K562 (cell line): ENCODE measurements around the gene DAO. TPM values are rescaled to one million over a fixed set of nuclear protein-coding genes. Genes with fewer than 3 reads are reported as not detected.
A peak's percentile ranks its signal among the peaks of the same experiment; 100 is the strongest.
"Not testable (repeated sequence)": the region's sequence is repeated elsewhere in the genome, so short reads cannot be mapped to it uniquely, and the experiment has no call there.

ENCODE experiments used
- ATAC-seq: fragments of 200-7000 bp; cut with Tn5 transposase; 3 replicates; pipeline ENCODE4 v1.9.1; 2020; ENCODE audit warnings: moderate library complexity
- BruUV-seq: library from RNA; stranded (reverse); fragments of 400-500 nt; replicated peaks from 2 replicates; lab custom pipeline; 2021; lab: Mats Ljungman, UMichigan
- CTCF ChIA-PET: fragments of 300-600 bp; formaldehyde crosslinking; extraction: SDS; loops from one replicate; lab custom pipeline; 2021; ENCODE audit warnings: low intra/inter-chr PET ratio; lab: Yijun Ruan, JAX
- POLR2A ChIA-PET: fragments of 300-600, 350-650 bp; sonication (Branson Sonifier 250); formaldehyde crosslinking; extraction: SDS; loops from one replicate; lab custom pipeline; 2021; ENCODE audit warnings: antibody characterized with exemption, inconsistent platforms; lab: Yijun Ruan, JAX
- DNase-seq, 4 experiments: peaks; one replicate each; pipeline versions ENCODE4 v3.0.0 to v3.0.0-alpha.2; 2011 to 2018; ENCODE audit warnings: low spot score in 3 of 4, mixed read lengths in 3 of 4; ENCODE audit errors: extremely low read depth in 1 of 4
- FAIRE-seq: peaks from 2 replicates; lab custom pipeline; 2011; peaks lifted over from hg19 to GRCh38; lab: Jason Lieb, UNC
- H2AFZ ChIP-seq: 2 replicates; pipeline ENCODE4 v1.6.0; 2011; ENCODE audit warnings: low read depth, low read length, control low read depth, inconsistent platforms
- H3K27ac ChIP-seq: fragments of 200-600 bp; 3 replicates; pipeline ENCODE4 v1.8.0; 2011; ENCODE audit warnings: low read depth, mild to moderate bottlenecking, control low read depth, inconsistent platforms, low read length, moderate library complexity, mixed read lengths; ENCODE audit errors: extremely low read depth
- H3K27me3 ChIP-seq, 2 experiments: fragments of 300-600 bp in 1 of 2; 2 replicates in 1 of 2; 3 replicates in 1 of 2; pipeline versions ENCODE4 v1.6.0 to v1.8.0; 2011; ENCODE audit warnings: inconsistent platforms in 2 of 2, low read length in 2 of 2, mild to moderate bottlenecking in 1 of 2, mixed read lengths in 1 of 2, moderate library complexity in 1 of 2; ENCODE audit not compliant: control insufficient read depth in 2 of 2, insufficient read depth in 2 of 2
- H3K36me3 ChIP-seq: fragments of 300-600 bp; 3 replicates; pipeline ENCODE4 v1.8.0; 2011; ENCODE audit warnings: mild to moderate bottlenecking, low read length, inconsistent platforms; ENCODE audit not compliant: control insufficient read depth, insufficient read depth
- H3K4me1 ChIP-seq, 2 experiments: fragments of 200-600 bp in 1 of 2; replicated peaks in 1 of 2; 2 replicates in 1 of 2; 3 replicates in 1 of 2; pipeline versions ENCODE4 v1.5.1 to v1.8.0; 2011; ENCODE audit warnings: inconsistent platforms in 2 of 2, low read length in 2 of 2, mild to moderate bottlenecking in 1 of 2, mixed read lengths in 1 of 2, moderate library complexity in 1 of 2; ENCODE audit not compliant: control insufficient read depth in 2 of 2, insufficient read depth in 2 of 2
- H3K4me2 ChIP-seq: 2 replicates; pipeline ENCODE4 v1.6.1; 2011; ENCODE audit warnings: low read length, control low read depth, inconsistent platforms, mixed read lengths; ENCODE audit not compliant: insufficient read depth
- H3K4me3 ChIP-seq: fragments of 200-600 bp; sonication (generic), shearing (Covaris generic); 2 replicates; pipeline ENCODE4 v1.5.1; 2016; ENCODE audit warnings: control low read depth, inconsistent platforms
- H3K79me2 ChIP-seq: fragments of 200-600 bp; 3 replicates; pipeline ENCODE4 v1.8.0; 2011; ENCODE audit warnings: low read length, inconsistent platforms; ENCODE audit not compliant: control insufficient read depth, insufficient read depth
- H3K9ac ChIP-seq, 2 experiments: 2 replicates each; pipeline versions ENCODE4 v1.6.0 to v1.6.1; 2011; ENCODE audit warnings: low read depth in 2 of 2, low read length in 2 of 2, control low read depth in 1 of 2, inconsistent platforms in 1 of 2, mild to moderate bottlenecking in 1 of 2, mixed read lengths in 1 of 2; ENCODE audit not compliant: insufficient read depth in 1 of 2
- H3K9me1 ChIP-seq: one replicate; pipeline ENCODE4 v1.6.0; 2011; ENCODE audit warnings: inconsistent platforms, mild to moderate bottlenecking, low read length, moderate library complexity; ENCODE audit not compliant: control insufficient read depth, insufficient read depth
- H3K9me3 ChIP-seq: replicated peaks from 2 replicates; pipeline ENCODE4 v1.5.1; 2011; ENCODE audit warnings: low read depth, low read length, inconsistent platforms; ENCODE audit not compliant: control insufficient read depth, insufficient read depth
- H4K20me1 ChIP-seq: replicated peaks from 2 replicates; pipeline ENCODE4 v1.6.1; 2011; ENCODE audit warnings: low read length, inconsistent platforms, mixed read lengths; ENCODE audit not compliant: control insufficient read depth, insufficient read depth
- JUND ChIP-seq, 2 experiments: IDR thresholded peaks; 2 replicates in 1 of 2; 3 replicates in 1 of 2; pipeline ENCODE4 v1.6.1; 2011; ENCODE audit warnings: borderline replicate concordance in 2 of 2, low read depth in 2 of 2, low read length in 2 of 2, improper control_type of control experiment in 1 of 2, missing biosample characterization in 1 of 2, missing genetic modification characterization in 1 of 2, missing genetic modification reagents in 1 of 2
- KLF1 ChIP-seq: fragments of 450-650 bp; IDR thresholded peaks from 2 replicates; pipeline ENCODE4 v1.6.1; 2016; ENCODE audit warnings: missing genetic modification characterization, missing compliant biosample characterization
- POLR3A ChIP-seq: IDR thresholded peaks from 2 replicates; pipeline ENCODE4 v1.6.1; 2011; ENCODE audit warnings: borderline replicate concordance, mild to moderate bottlenecking, moderate library complexity; ENCODE audit not compliant: insufficient read length, insufficient read depth; ENCODE audit errors: extremely low read depth
- SP1 ChIP-seq: sonication (generic); formaldehyde crosslinking; IDR thresholded peaks from 2 replicates; pipeline ENCODE4 v1.8.1; 2022; ENCODE audit warnings: mild to moderate bottlenecking, missing genetic modification reagents
- SRF ChIP-seq, 2 experiments: fragments of 250-450, 450-650 bp in 1 of 2; sonication (Bioruptor Pico) in 1 of 2; sonication (generic) in 1 of 2; formaldehyde crosslinking; IDR thresholded peaks; 2 replicates each; pipeline versions ENCODE4 v1.5.0 to v1.5.1; 2020 to 2022; ENCODE audit warnings: mild to moderate bottlenecking in 1 of 2, missing genetic modification reagents in 1 of 2
- TBP ChIP-seq: optimal IDR thresholded peaks from 2 replicates; pipeline ENCODE3; 2011; ENCODE audit warnings: low read depth, low read length, improper control_type of control experiment
- TFAP4 ChIP-seq: sonication (generic); formaldehyde crosslinking; IDR thresholded peaks from 2 replicates; pipeline ENCODE4 v1.8.0; 2022; ENCODE audit warnings: missing genetic modification reagents, mild to moderate bottlenecking, moderate library complexity, borderline replicate concordance
- ZNF175 ChIP-seq: fragments of 200-800 bp; sonication (Bioruptor generic); IDR thresholded peaks from 2 replicates; pipeline ENCODE4 v1.6.1; 2016; ENCODE audit warnings: low read depth, mild to moderate bottlenecking, missing genetic modification characterization, missing compliant biosample characterization
- WGBS: fragments of 100-300 bp; shearing (Covaris generic); methylation state at CpG from one replicate; pipeline ENCODE4 v1.1.6; 2016; ENCODE audit warnings: low coverage, mixed read lengths; ENCODE audit not compliant: insufficient coverage; ENCODE audit errors: missing lambda C conversion rate; 5-methylcytosine and 5-hydroxymethylcytosine counted together
- in situ Hi-C: fragments of 300-500 bp; cut with MboI; formaldehyde crosslinking; loops from 4 replicates; pipeline ENCODE4 v1.15.0; 2018; ENCODE audit warnings: inconsistent platforms, mixed read lengths
- intact Hi-C: fragments of 100-400 bp; cut with micrococcal nuclease; formaldehyde crosslinking; loops from 2 replicates; pipeline ENCODE4 v1.14.2; 2022
- polyA plus RNA-seq, 8 experiments: library from polyadenylated mRNA; depleted of rRNA in 4 of 8; stranded (reverse) in 5 of 8; unstranded in 3 of 8; fragments of >200 nt; fragmentation: Nextera tagmentation in 2 of 8; fragmentation: Illumina TruSeq in 1 of 8; extraction: Ambion mirVana in 2 of 8; extraction: Trizol in 1 of 8; gene quantifications; 2 replicates each; pipeline versions ENCODE4 v1.2.1 to v1.2.3, GENCODE V29; 2011 to 2014; ENCODE audit warnings: inconsistent platforms in 1 of 8, missing spikeins in 1 of 8
- total RNA-seq, 7 experiments: library from RNA; depleted of rRNA in 6 of 7; stranded (reverse); fragments of >200 nt in 6 of 7; fragmentation: Illumina TruSeq in 2 of 7; extraction: Trizol in 2 of 7; gene quantifications; 2 replicates each; pipeline versions ENCODE4 v1.2.1 to v1.2.3, GENCODE V29; 2011 to 2021; ENCODE audit warnings: low replicate concordance in 1 of 7
- TF ChIP-seq, protein P1 (sequence below): fragments of 200-800 bp; sonication (Bioruptor generic); IDR thresholded peaks from 2 replicates; pipeline ENCODE4 v1.6.1; 2017; ENCODE audit warnings: missing genetic modification characterization, missing compliant biosample characterization

Gene DAO
- total and polyA plus RNA-seq, 9 of the 15 experiments (the other 6 are each of a cell fraction or from before 2014, with no cell fraction given): not detected

DNA sequence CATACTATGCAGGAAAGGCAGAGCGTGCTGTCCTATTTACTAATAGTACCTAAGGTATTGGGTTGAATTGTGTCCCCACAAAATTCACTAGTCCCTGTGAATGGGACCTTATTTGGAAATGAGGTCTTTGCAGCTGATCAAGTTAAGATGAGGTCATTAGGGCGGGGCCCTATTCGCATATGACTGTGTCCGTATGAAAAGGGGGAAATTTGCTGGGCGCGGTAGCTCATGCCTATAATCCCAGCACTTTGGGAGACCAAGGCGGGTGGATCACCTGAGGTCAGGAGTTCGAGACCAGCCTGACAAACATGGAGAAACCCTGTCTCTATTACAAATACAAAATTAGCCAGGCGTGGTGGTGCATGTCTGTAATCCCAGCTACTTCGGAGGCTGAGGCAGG is 13.8 kb upstream of the DAO start:
- H3K4me1 ChIP-seq, CTCF ChIA-PET, H4K20me1 ChIP-seq, in situ Hi-C loops, H3K27me3 ChIP-seq, BruUV-seq, FAIRE-seq, intact Hi-C loops, H2AFZ ChIP-seq, H3K4me3 ChIP-seq, H3K9me3 ChIP-seq, H3K9me1 ChIP-seq, H3K4me2 ChIP-seq, H3K27ac ChIP-seq, H3K9ac ChIP-seq, H3K79me2 ChIP-seq, H3K36me3 ChIP-seq: not testable (repeated sequence)
- peak in 1 of 4 experiments; percentile 34 for DNase-seq
- POLR2A ChIA-PET: interaction anchor here (0.6 to 1.7 kb wide), 2 partner anchors 9 to 14 kb away, joined by 4 to 5 read pairs; partner anchors contain the start of gene SSH1
- ATAC-seq: peak; percentile 75
- 25% methylated on average over 10 of the region's 10 CpGs for WGBS
- TF ChIP-seq TBP: peak; percentile 74
- peak; percentile 65; the same call in 1 of the 2 replicates for TF ChIP-seq ZNF175 (CRISPR knock-in tag)
- peak in 1 of 2 experiments; percentile 92; a peak in 2 of 4 replicates for TF ChIP-seq SRF (CRISPR knock-in tag; IDR thresholded peaks at IDR 0.05)
- TF ChIP-seq, protein P1, sequence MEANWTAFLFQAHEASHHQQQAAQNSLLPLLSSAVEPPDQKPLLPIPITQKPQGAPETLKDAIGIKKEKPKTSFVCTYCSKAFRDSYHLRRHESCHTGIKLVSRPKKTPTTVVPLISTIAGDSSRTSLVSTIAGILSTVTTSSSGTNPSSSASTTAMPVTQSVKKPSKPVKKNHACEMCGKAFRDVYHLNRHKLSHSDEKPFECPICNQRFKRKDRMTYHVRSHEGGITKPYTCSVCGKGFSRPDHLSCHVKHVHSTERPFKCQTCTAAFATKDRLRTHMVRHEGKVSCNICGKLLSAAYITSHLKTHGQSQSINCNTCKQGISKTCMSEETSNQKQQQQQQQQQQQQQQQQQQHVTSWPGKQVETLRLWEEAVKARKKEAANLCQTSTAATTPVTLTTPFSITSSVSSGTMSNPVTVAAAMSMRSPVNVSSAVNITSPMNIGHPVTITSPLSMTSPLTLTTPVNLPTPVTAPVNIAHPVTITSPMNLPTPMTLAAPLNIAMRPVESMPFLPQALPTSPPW: 0 out of 2 replicates have a peak, but pooled peaks have one; percentile 22
- TF ChIP-seq POLR3A: peak; percentile 36
- TF ChIP-seq SP1: 0 out of 2 replicates have a peak, but pooled peaks have one; percentile 8
- peak; percentile 80 for TF ChIP-seq JUND (IDR thresholded peaks at IDR 0.05; ENCODE audit: borderline replicate concordance, low read depth, low read length)
- peak; percentile 75; the same call in 2 of the 3 replicates for TF ChIP-seq JUND (tag; IDR thresholded peaks at IDR 0.05; ENCODE audit: borderline replicate concordance, low read depth, low read length)
- 0 out of 2 replicates have a peak, but pooled peaks have one; percentile 40 for TF ChIP-seq KLF1 (tag)
- peak; percentile 66 for TF ChIP-seq TFAP4 (CRISPR knock-in tag)
